Suprapubic skin (tissue), 4 donors: ENCODE results near the gene KRTAP5-3. TPM values are rescaled to one million over a fixed set of nuclear protein-coding genes. Genes with fewer than 3 reads are reported as not detected.

Experiments used
- DNase-seq, 2 donors: peaks; one replicate each; pipeline ENCODE4 v3.0.0-alpha.2; 2019; ENCODE audit warnings: low spot score in 2 of 2
- H3K27ac ChIP-seq: fragments of 200-600 bp; sonication (generic); one replicate; pipeline ENCODE4 v1.5.1; 2019
- H3K27me3 ChIP-seq: fragments of 200-600 bp; sonication (generic); one replicate; pipeline ENCODE4 v1.5.1; 2019
- H3K36me3 ChIP-seq: fragments of 200-600 bp; sonication (generic); one replicate; pipeline ENCODE4 v1.5.1; 2019
- H3K4me1 ChIP-seq: fragments of 200-600 bp; sonication (generic); one replicate; pipeline ENCODE4 v1.5.1; 2019
- H3K4me3 ChIP-seq: fragments of 200-600 bp; sonication (generic); one replicate; pipeline ENCODE4 v1.5.1; 2019; ENCODE audit warnings: mild to moderate bottlenecking
- H3K9me3 ChIP-seq: fragments of 200-600 bp; sonication (generic); one replicate; pipeline ENCODE4 v1.5.1; 2019
- CTCF ChIP-seq, 2 donors: fragments of 200-600 bp in 1 of 2; fragments of 450-650 bp in 1 of 2; sonication (generic) in 1 of 2; IDR thresholded peaks; one replicate each; pipeline ENCODE4 v1.5.1; 2016 to 2019; ENCODE audit warnings: antibody characterized with exemption in 2 of 2, mild to moderate bottlenecking in 1 of 2, moderate library complexity in 1 of 2
- EP300 ChIP-seq: sonication (generic); formaldehyde crosslinking; IDR thresholded peaks from one replicate; pipeline ENCODE4 v1.6.1; 2017; ENCODE audit warnings: antibody characterized with exemption
- POLR2A ChIP-seq, 2 donors: fragments of 450-650 bp; IDR thresholded peaks; one replicate each; pipeline ENCODE4 v1.6.1; 2017; ENCODE audit warnings: antibody characterized with exemption in 2 of 2, mild to moderate bottlenecking in 2 of 2, moderate library complexity in 2 of 2
- POLR2AphosphoS5 ChIP-seq, 3 donors: sonication (generic); formaldehyde crosslinking; IDR thresholded peaks; one replicate each; pipeline ENCODE4 v1.6.1; 2017; ENCODE audit warnings: antibody characterized with exemption in 3 of 3
- WGBS: methylation state at CpG from one replicate; pipeline ENCODE4 v1.1.5; 2018; 5-methylcytosine and 5-hydroxymethylcytosine counted together
- total RNA-seq, 4 donors: library from RNA; depleted of rRNA; stranded (reverse); fragments of >200 nt; gene quantifications; one replicate each; pipeline ENCODE4 v1.1.0, GENCODE V29; 2016

KRTAP5-3 gene
- total RNA-seq, 4 donors from 2014 or later = 3.7 to 14.9 (median 4.4) TPM; not detected in 1

- H3K27ac ChIP-seq = no peak overlapping the region
- H3K36me3 ChIP-seq = peaks cover 10% of the 10 kb centered on the region
- no peaks in the 10 kb centered on the region for H3K9me3 ChIP-seq
- no peak for DNase-seq
- H3K4me3 ChIP-seq = no peak overlapping the region
- no peaks in the 10 kb centered on the region for H3K27me3 ChIP-seq
- H3K4me1 ChIP-seq = peaks cover 27% of the 10 kb centered on the region
- TF ChIP-seq CTCF (IDR thresholded peaks at IDR 0.05) (no peak), POLR2AphosphoS5 (IDR thresholded peaks at IDR 0.05) (no peak), POLR2A (IDR thresholded peaks at IDR 0.05) (no peak), EP300 (no peak)
- WGBS = 100% methylated on average over 2 of the region's 17 CpGs
Measured at GRCh38 chr11:1561266-1561665, 47.0 kb downstream of the KRTAP5-3 start.

- H3K27me3 ChIP-seq = no peaks in the 10 kb centered on the region
- no peak overlapping the region for H3K27ac ChIP-seq
- no peak for DNase-seq
- H3K9me3 ChIP-seq = no peaks in the 10 kb centered on the region
- 81% methylated on average over 2 of the region's 8 CpGs for WGBS
- TF ChIP-seq POLR2A (IDR thresholded peaks at IDR 0.05) (no peak), EP300 (no peak), POLR2AphosphoS5 (IDR thresholded peaks at IDR 0.05) (no peak), CTCF (IDR thresholded peaks at IDR 0.05) (no peak)
- H3K4me1 ChIP-seq = peaks cover 27% of the 10 kb centered on the region
- H3K4me3 ChIP-seq = no peak overlapping the region
- H3K36me3 ChIP-seq = peaks cover 10% of the 10 kb centered on the region
Measured at GRCh38 chr11:1560649-1561251, 47.5 kb downstream of the KRTAP5-3 start.

- no peak for TF ChIP-seq CTCF (IDR thresholded peaks at IDR 0.05)
- no peak for TF ChIP-seq POLR2AphosphoS5 (IDR thresholded peaks at IDR 0.05)
- no peak for TF ChIP-seq POLR2A (IDR thresholded peaks at IDR 0.05)
- TF ChIP-seq EP300 = no peak
- peak in 1 of 2 donors; percentile 60 for DNase-seq
- H3K27ac ChIP-seq = peak overlapping the region; percentile 72
- 87% methylated on average over 10 of the region's 15 CpGs for WGBS
- H3K4me3 ChIP-seq = no peak overlapping the region
- H3K9me3 ChIP-seq = no peaks in the 10 kb centered on the region
- peaks cover 7% of the 10 kb centered on the region for H3K36me3 ChIP-seq
- peaks cover 27% of the 10 kb centered on the region for H3K4me1 ChIP-seq
- H3K27me3 ChIP-seq = no peaks in the 10 kb centered on the region
Measured at GRCh38 chr11:1560002-1560648, 48.1 kb downstream of the KRTAP5-3 start.

GRCh38 chr11:1559111-1559951 lies 48.9 kb downstream of the KRTAP5-3 start:
- Histone ChIP-seq H3K36me3 (peaks cover 7% of the 10 kb centered on the region), H3K4me1 (peaks cover 29% of the 10 kb centered on the region), H3K27ac (peak overlapping the region; percentile 72), H3K27me3 (peaks cover 1% of the 10 kb centered on the region), H3K4me3 (no peak overlapping the region), H3K9me3 (no peaks in the 10 kb centered on the region)
- peak; percentile 92 to 93 for DNase-seq
- no peak for TF ChIP-seq CTCF (IDR thresholded peaks at IDR 0.05)
- no peak for TF ChIP-seq POLR2A (IDR thresholded peaks at IDR 0.05)
- peak; percentile 26 to 71 (median 48) for TF ChIP-seq POLR2AphosphoS5 (IDR thresholded peaks at IDR 0.05)
- WGBS = 50% methylated on average over 6 of the region's 29 CpGs

- TF ChIP-seq POLR2A (IDR thresholded peaks at IDR 0.05) = no peak
- TF ChIP-seq CTCF (IDR thresholded peaks at IDR 0.05) = no peak
- no peak for TF ChIP-seq EP300
- TF ChIP-seq POLR2AphosphoS5 (IDR thresholded peaks at IDR 0.05) = no peak
- Histone ChIP-seq H3K4me1 (peaks cover 31% of the 10 kb centered on the region), H3K27me3 (peaks cover 3% of the 10 kb centered on the region), H3K4me3 (no peak overlapping the region), H3K27ac (peak overlapping the region; percentile 72), H3K9me3 (no peaks in the 10 kb centered on the region), H3K36me3 (peaks cover 7% of the 10 kb centered on the region)
- peak in 1 of 2 donors; percentile 68 for DNase-seq
- WGBS = 53% methylated on average over 12 of the region's 12 CpGs
Measured at GRCh38 chr11:1558775-1559110, 49.5 kb downstream of the KRTAP5-3 start.
